T-helper 17 cell (primary cell): Measurements from ENCODE around the gene RGS9. TPM values are rescaled to one million over a fixed set of nuclear protein-coding genes. Genes with fewer than 3 reads are reported as not detected.

ENCODE experiments used
- ATAC-seq: fragments of 150-1000 bp; cut with Tn5 transposase; 2 replicates; pipeline ENCODE4 v1.10.0; 2021; ENCODE audit warnings: mild to moderate bottlenecking, moderate library complexity
- DNase-seq, 3 donors: peaks; one replicate each; pipeline versions ENCODE4 v3.0.0 to v3.0.0-alpha.2; 2020 to 2021
- H3K9me3 ChIP-seq: one replicate; pipeline ENCODE4 v1.7.0; 2013; ENCODE audit warnings: low read length, mild to moderate bottlenecking; ENCODE audit not compliant: control insufficient read depth, poor library complexity, severe bottlenecking
- H3K27ac Mint-ChIP-seq: one replicate; pipeline ENCODE4 v1.8.0; 2022; ENCODE audit warnings: mild to moderate bottlenecking, moderate library complexity, mixed read lengths
- H3K27me3 Mint-ChIP-seq: one replicate; pipeline ENCODE4 v1.8.0; 2022; ENCODE audit warnings: mixed read lengths
- H3K36me3 Mint-ChIP-seq: one replicate; pipeline ENCODE4 v1.8.0; 2022; ENCODE audit warnings: low read depth, mixed read lengths
- H3K4me1 Mint-ChIP-seq: one replicate; pipeline ENCODE4 v1.8.0; 2022; ENCODE audit warnings: mild to moderate bottlenecking, mixed read lengths
- H3K4me3 Mint-ChIP-seq: one replicate; pipeline ENCODE4 v1.8.0; 2022; ENCODE audit warnings: mild to moderate bottlenecking, moderate library complexity, mixed read lengths
- total RNA-seq, 4 donors: library from RNA in 2 of 4; stranded (reverse) in 2 of 4; gene quantifications; one replicate each; pipeline ENCODE4 v1.2.3 and lab custom pipeline; 2022 to 2026

RGS9 gene
- total RNA-seq, 2 donors from 2014 or later = 1.7 to 4.2 TPM

GRCh38 chr17:65228287-65228686, 91.1 kb downstream of the RGS9 start:
- H3K36me3 Mint-ChIP-seq = no peaks in the 10 kb centered on the region
- H3K4me3 Mint-ChIP-seq = peak overlapping the region; percentile 76
- H3K27ac Mint-ChIP-seq = no peak overlapping the region
- H3K27me3 Mint-ChIP-seq = peaks cover 11% of the 10 kb centered on the region
- DNase-seq = no peak
- H3K4me1 Mint-ChIP-seq = peaks cover 30% of the 10 kb centered on the region
- no peak for ATAC-seq
- no peaks in the 10 kb centered on the region for H3K9me3 ChIP-seq

DNA sequence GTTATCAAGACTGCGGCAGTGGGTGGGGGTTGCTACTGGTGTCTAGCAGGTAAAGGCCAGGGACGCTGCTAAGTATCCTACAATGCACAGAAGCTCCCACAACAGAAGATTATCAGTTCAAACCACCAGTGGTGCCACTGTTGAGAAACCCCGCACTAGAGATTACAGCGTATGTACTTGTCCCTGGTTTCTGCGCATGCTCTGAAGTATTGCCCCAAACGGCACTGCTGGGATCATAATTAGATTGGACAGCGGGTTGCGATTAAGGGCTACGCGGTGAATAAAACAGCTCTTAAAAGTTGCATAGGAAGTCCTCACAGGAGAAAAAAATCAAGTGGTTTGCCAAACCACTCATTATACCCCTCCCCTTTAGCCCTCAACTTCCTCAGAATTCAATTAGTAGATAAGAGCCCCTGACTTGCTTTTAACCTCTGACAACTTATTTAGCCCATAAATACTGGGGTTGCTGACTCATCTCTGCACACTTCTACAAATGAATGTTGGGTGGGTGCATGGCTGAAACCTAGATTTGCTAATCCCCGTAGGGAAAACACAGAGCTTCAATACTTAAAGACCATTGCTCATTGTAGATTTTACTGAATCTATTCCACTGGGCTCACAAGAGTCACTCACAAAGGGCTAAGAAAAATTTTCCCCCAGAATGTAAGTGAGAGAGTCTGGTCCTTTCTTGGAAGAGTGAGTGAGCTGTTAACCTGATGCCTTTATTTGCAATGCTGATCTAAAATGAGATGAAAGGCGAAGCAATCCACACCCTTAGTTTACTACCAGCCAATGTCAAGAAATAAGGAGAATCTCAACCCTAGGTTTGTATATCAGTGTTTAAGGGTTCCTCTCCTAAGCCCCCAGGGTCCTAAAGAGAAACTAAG, 91.8 kb downstream of the RGS9 start:
- H3K27ac Mint-ChIP-seq = peak overlapping the region; percentile 56
- peaks cover 30% of the 10 kb centered on the region for H3K4me1 Mint-ChIP-seq
- H3K9me3 ChIP-seq = no peaks in the 10 kb centered on the region
- no peaks in the 10 kb centered on the region for H3K36me3 Mint-ChIP-seq
- DNase-seq (no peak), ATAC-seq (peak; percentile 74)
- peak overlapping the region; percentile 76 for H3K4me3 Mint-ChIP-seq
- peaks cover 11% of the 10 kb centered on the region for H3K27me3 Mint-ChIP-seq

- Mint-ChIP-seq H3K27ac (peak overlapping the region; percentile 56), H3K36me3 (no peaks in the 10 kb centered on the region), H3K4me1 (peaks cover 30% of the 10 kb centered on the region), H3K27me3 (peaks cover 11% of the 10 kb centered on the region), H3K4me3 (no peak overlapping the region)
- ATAC-seq (no peak), DNase-seq (no peak)
- H3K9me3 ChIP-seq = no peaks in the 10 kb centered on the region
Measured at GRCh38 chr17:65229621-65229995, 92.4 kb downstream of the RGS9 start.

DNA sequence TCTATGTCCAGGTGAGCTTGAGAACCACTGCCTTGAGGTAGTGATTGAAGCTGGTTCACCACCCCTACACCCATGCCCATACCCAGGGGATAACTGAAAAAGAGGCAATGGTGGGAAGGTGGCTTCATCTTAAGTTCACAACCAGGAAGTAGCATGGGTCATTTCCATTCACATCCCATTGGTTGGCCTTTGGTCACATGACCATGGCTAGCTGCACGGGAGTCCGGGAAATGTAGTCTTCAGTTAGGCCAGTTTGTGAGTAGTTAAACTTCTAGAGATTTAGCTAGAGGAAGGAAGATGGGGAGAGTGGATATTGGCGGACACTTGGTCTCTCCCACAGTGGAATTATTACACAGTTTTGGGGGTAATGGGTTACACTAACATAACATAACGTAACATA, 92.9 kb downstream of the RGS9 start:
- no peaks in the 10 kb centered on the region for H3K9me3 ChIP-seq
- no peak for ATAC-seq
- H3K4me3 Mint-ChIP-seq = no peak overlapping the region
- H3K36me3 Mint-ChIP-seq = no peaks in the 10 kb centered on the region
- H3K27ac Mint-ChIP-seq = no peak overlapping the region
- peaks cover 30% of the 10 kb centered on the region for H3K4me1 Mint-ChIP-seq
- H3K27me3 Mint-ChIP-seq = peaks cover 11% of the 10 kb centered on the region
- DNase-seq = no peak

DNA sequence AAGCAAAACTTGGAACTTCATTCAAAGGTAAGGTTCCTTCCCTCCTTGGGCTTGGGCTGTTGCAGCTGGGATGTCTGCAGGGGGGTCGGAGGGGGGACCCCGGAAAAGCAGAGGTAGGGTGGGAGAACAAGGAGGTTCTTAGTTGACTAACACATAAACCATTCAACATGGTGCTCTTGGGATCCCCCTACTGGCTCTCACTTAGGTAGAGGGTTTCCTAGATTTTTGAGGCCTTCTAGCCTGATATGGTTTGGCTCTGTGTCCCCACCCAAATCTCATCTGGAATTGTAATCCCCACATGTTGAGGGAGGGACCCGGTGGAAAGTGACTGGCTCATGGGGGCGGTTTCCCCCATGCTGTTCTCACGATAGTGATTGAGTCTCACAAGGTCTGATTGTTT, 93.9 kb downstream of the RGS9 start:
- DNase-seq (no peak), ATAC-seq (no peak)
- H3K9me3 ChIP-seq = peaks cover 2% of the 10 kb centered on the region
- Mint-ChIP-seq H3K27ac (no peak overlapping the region), H3K27me3 (peaks cover 11% of the 10 kb centered on the region), H3K4me1 (peaks cover 29% of the 10 kb centered on the region), H3K4me3 (no peak overlapping the region), H3K36me3 (no peaks in the 10 kb centered on the region)

DNA sequence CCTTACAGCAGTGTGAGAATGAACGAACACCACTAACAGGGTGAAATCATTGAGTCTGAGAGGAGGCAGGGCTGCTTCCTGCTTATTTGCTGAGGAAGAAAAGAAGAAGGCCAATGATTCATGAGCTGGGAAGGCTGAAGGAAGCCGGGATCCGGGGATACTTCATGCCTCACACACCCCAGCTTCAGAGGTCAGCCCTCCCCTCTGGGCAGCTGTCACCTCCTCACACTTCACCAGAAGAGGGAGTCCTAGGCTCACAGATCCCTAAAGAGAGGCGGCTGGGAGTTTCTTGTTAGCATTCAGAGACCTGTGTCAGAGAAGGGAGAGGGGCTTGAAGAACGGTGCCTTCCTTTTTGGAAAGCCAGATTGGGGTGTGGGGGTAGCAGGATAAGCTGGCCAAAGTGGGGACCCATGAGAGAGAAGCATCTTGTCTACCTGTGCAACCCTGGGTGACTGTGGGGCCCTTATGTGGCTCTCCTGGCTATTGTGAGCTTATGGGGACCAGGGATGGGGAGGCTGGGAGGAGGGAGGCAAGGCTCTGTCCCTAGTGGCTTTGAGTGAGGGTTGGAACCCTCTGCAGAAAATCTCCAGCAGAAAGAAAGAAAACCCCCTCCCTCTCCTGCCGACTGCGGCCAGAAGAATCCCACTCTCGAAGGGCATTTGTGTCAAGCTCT, 94.6 kb downstream of the RGS9 start:
- peaks cover 27% of the 10 kb centered on the region for H3K4me1 Mint-ChIP-seq
- ATAC-seq = peak; percentile 72
- DNase-seq = peak in 1 of 3 donors; percentile 32
- H3K4me3 Mint-ChIP-seq = no peak overlapping the region
- peaks cover 11% of the 10 kb centered on the region for H3K27me3 Mint-ChIP-seq
- H3K36me3 Mint-ChIP-seq = no peaks in the 10 kb centered on the region
- no peak overlapping the region for H3K27ac Mint-ChIP-seq
- H3K9me3 ChIP-seq = peaks cover 3% of the 10 kb centered on the region

- Mint-ChIP-seq H3K4me1 (peaks cover 11% of the 10 kb centered on the region), H3K27me3 (peaks cover 7% of the 10 kb centered on the region), H3K27ac (no peak overlapping the region), H3K36me3 (peaks cover 3% of the 10 kb centered on the region), H3K4me3 (no peak overlapping the region)
- peaks cover 3% of the 10 kb centered on the region for H3K9me3 ChIP-seq
- ATAC-seq (no peak), DNase-seq (no peak)
Measured at GRCh38 chr17:65235284-65235683, 98.1 kb downstream of the RGS9 start.

DNA sequence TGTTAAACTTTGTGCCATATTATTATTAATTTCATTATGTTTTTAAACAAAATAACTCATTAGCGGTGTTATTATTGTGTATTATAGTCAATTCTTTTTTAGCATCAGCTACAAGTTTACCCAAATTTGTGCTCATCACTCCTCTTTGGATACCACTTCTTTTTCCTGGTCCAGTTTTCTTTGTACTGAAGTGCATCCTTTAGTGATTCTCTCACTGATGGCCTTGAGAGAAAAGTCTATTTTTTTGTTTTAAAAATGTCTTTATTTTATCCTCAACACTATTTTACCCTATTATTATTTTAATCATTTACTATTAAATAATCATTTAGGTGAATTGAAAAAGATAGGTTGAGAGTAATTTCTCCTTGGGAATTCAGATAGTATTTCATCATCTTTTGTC, 99.2 kb downstream of the RGS9 start:
- H3K27ac Mint-ChIP-seq = no peak overlapping the region
- peaks cover 11% of the 10 kb centered on the region for H3K4me1 Mint-ChIP-seq
- peaks cover 3% of the 10 kb centered on the region for H3K36me3 Mint-ChIP-seq
- peaks cover 7% of the 10 kb centered on the region for H3K27me3 Mint-ChIP-seq
- DNase-seq (no peak), ATAC-seq (no peak)
- peaks cover 3% of the 10 kb centered on the region for H3K9me3 ChIP-seq
- H3K4me3 Mint-ChIP-seq = no peak overlapping the region

- Mint-ChIP-seq H3K27me3 (peaks cover 14% of the 10 kb centered on the region), H3K4me1 (peaks cover 15% of the 10 kb centered on the region), H3K36me3 (no peaks in the 10 kb centered on the region), H3K27ac (peak overlapping the region; percentile 11), H3K4me3 (peak overlapping the region; percentile 71)
- ATAC-seq (peak; percentile 44), DNase-seq (no peak)
- no peaks in the 10 kb centered on the region for H3K9me3 ChIP-seq
Measured at GRCh38 chr17:65243838-65244625, 106.9 kb downstream of the RGS9 start.

DNA sequence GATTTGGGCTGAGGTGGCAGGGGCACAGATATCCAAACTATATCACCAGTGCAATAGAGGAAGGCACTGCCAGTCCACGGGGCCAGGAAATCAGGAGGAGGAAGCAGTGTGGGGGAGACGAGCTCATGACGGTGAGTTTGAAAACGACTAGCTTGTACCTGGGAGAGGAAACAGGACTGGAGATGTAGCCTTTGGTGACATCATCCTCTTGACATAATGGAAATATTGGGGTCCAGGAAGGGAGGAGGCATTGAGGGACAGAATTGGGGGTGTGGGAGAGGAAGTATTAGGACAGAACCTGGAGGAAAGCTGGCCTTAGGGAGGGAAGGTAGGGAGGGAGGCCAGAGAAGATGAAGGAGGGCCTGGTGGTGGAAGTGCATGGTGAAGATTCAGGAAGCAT, 109.1 kb downstream of the RGS9 start:
- no peak for ATAC-seq
- peaks cover 15% of the 10 kb centered on the region for H3K4me1 Mint-ChIP-seq

DNA sequence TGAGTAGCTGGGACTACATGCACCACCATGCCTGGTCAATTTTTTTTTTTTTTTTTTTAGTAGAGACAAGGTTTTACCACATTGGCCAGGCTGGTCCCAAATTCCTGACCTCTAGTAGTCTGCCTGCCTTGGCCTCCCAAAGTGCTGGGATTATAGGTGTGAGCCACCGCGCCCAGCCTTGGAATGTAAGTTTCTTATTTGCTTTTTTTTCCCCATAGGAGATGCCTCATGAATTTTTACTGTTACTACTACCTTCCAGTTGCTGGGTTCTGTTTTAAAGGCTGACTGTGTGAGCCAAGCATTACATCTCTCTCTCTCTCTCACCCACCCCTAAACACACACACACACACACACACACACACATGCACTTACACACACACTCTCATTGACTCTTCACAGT, 112.6 kb downstream of the RGS9 start:
- H3K4me1 Mint-ChIP-seq = peaks cover 7% of the 10 kb centered on the region
- H3K36me3 Mint-ChIP-seq = peaks cover 9% of the 10 kb centered on the region
- ATAC-seq (no peak), DNase-seq (no peak)
- H3K4me3 Mint-ChIP-seq = no peak overlapping the region
- H3K27ac Mint-ChIP-seq = peak overlapping the region; percentile 19
- H3K27me3 Mint-ChIP-seq = peaks cover 36% of the 10 kb centered on the region
- H3K9me3 ChIP-seq = no peaks in the 10 kb centered on the region

More for the DNA sequence above, 109.1 kb downstream of the RGS9 start:
- Mint-ChIP-seq H3K36me3 (peaks cover 6% of the 10 kb centered on the region), H3K27me3 (peaks cover 28% of the 10 kb centered on the region), H3K27ac (no peak overlapping the region), H3K4me3 (no peak overlapping the region)
- H3K9me3 ChIP-seq = no peaks in the 10 kb centered on the region
- DNase-seq = no peak

DNA sequence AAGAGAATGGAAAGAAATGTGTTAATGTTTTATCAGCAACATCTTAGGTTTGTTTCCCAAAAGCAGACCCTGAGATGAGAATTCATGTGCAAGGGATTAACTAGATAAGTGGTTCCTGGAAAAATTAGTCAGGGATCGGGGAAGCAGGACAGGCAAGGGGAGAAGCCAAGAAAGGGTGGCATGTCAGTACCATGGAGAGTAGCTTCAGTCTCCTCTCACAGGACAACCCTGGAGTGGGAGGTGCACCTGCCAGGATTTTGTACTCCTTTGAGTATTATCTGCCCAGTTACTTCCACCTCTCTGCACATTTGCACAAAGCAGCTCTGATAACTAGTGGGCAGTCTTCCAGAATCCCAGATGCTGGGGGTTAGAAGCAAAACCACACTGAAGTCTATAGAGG, 117.0 kb downstream of the RGS9 start:
- DNase-seq = no peak
- H3K4me3 Mint-ChIP-seq = no peak overlapping the region
- peaks cover 9% of the 10 kb centered on the region for H3K36me3 Mint-ChIP-seq
- peaks cover 30% of the 10 kb centered on the region for H3K27me3 Mint-ChIP-seq
- no peaks in the 10 kb centered on the region for H3K4me1 Mint-ChIP-seq
- peaks cover 5% of the 10 kb centered on the region for H3K9me3 ChIP-seq
- H3K27ac Mint-ChIP-seq = no peak overlapping the region
- no peak for ATAC-seq

DNA sequence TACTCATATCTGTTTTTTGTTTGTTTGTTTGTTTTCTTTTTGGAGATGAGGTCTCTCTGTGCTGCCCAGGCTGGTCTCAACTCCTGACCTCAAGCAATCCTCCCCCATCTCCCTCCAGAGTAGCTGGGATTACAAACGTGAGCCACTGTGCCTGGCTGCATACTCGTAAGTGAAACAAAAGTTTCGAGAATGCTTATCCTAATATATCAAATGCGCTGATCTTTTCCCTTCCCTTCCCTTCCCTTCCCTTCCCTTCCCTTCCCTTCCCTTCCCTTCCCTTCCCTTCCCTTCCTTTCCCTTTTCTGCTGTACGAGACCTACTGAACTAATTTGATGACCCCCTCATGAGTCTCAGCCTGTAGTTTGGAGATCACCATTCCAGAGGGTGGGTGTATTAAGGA, 122.1 kb downstream of the RGS9 start:
- ATAC-seq (no peak), DNase-seq (no peak)
- Mint-ChIP-seq H3K27me3 (no peaks in the 10 kb centered on the region), H3K4me1 (peaks cover 15% of the 10 kb centered on the region), H3K4me3 (no peak overlapping the region), H3K36me3 (no peaks in the 10 kb centered on the region), H3K27ac (no peak overlapping the region)
- H3K9me3 ChIP-seq = peaks cover 5% of the 10 kb centered on the region
